Measurements from ENCODE around the gene STRADA. TPM values are rescaled to one million over a fixed set of nuclear protein-coding genes. Genes with fewer than 3 reads are reported as not detected.

Gene STRADA
- total and polyA plus RNA-seq, 9 donors: 21.8 to 46.2 (median 34.4) TPM

GRCh38 chr17:63716426-63716825 lies 25.2 kb downstream of the STRADA start:
- Histone ChIP-seq H3K4me1 (ENCODE audit: insufficient read depth) (no peaks in the 10 kb centered on the region), H3K36me3 (no peaks in the 10 kb centered on the region), H3K9me3 (no peaks in the 10 kb centered on the region), H3K27ac (no peak overlapping the region), H3K4me3 (no peak overlapping the region), H3K27me3 (no peaks in the 10 kb centered on the region)
- DNase-seq: no peak
- intact Hi-C loops (cut with DNase I): no loop called here
- TF ChIP-seq POLR2A (IDR thresholded peaks at IDR 0.05): no peak
- TF ChIP-seq CTCF (IDR thresholded peaks at IDR 0.05): no peak
- no peak for TF ChIP-seq EP300 (IDR thresholded peaks at IDR 0.05)
- WGBS, 3 donors: 83 to 95% (median 87%) methylated on average over 3 of the region's 3 CpGs

DNA sequence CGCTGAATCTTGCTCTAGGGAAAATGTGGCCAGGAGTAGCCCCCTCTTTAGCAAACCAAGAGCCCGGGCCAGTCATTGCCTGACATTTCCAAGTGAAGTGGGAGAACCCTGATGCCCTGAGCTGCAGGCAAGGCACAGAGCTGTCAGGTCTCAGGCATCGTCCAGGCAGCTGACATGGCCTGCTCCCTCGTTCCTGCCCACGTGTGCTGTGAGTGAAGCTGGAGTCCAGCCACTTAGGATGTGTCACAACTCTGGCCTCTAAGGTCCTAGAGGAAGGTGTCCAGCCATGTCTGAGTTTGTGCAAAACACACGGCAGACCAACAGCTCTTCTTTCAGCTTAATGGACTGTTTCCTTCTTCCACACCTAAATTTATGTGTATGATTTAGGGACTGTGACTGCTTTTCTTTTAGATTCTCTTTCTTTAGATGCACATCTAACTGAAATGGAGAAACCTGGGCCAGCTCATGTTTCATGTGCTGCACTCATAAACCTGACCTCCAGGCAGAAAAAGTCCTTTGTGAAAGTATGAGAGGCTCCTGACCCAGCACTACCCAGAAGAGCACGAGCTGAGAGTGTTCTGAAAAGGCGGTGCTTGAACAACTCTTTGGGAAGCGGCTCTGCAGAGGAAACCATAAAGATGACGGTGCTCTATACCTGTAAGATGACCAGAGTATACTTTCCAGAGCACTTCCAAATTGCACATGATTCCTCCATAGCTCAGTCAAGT lies 26.9 kb downstream of the STRADA start:
- DNase-seq: no peak
- Histone ChIP-seq H3K4me3 (no peak overlapping the region), H3K9me3 (no peaks in the 10 kb centered on the region), H3K4me1 (ENCODE audit: insufficient read depth) (no peaks in the 10 kb centered on the region), H3K27ac (no peak overlapping the region), H3K36me3 (no peaks in the 10 kb centered on the region), H3K27me3 (no peaks in the 10 kb centered on the region)
- 73 to 82% (median 76%) methylated on average over 10 of the region's 10 CpGs for WGBS, 3 donors
- no peak for TF ChIP-seq CTCF (IDR thresholded peaks at IDR 0.05)
- no peak for TF ChIP-seq POLR2A (IDR thresholded peaks at IDR 0.05)
- no peak for TF ChIP-seq EP300 (IDR thresholded peaks at IDR 0.05)
- intact Hi-C loops (cut with DNase I): no loop called here

- no peaks in the 10 kb centered on the region for H3K27me3 ChIP-seq
- no peaks in the 10 kb centered on the region for H3K4me1 ChIP-seq (ENCODE audit: insufficient read depth)
- no peak for TF ChIP-seq CTCF (IDR thresholded peaks at IDR 0.05)
- no peak for TF ChIP-seq POLR2A (IDR thresholded peaks at IDR 0.05)
- TF ChIP-seq EP300 (IDR thresholded peaks at IDR 0.05): no peak
- no peak overlapping the region for H3K4me3 ChIP-seq
- no peak for DNase-seq
- WGBS, 3 donors: 93 to 94% (median 94%) methylated on average over 6 of the region's 6 CpGs
- no peaks in the 10 kb centered on the region for H3K9me3 ChIP-seq
- no peak overlapping the region for H3K27ac ChIP-seq
- intact Hi-C loops (cut with DNase I): no loop called here
- H3K36me3 ChIP-seq: no peaks in the 10 kb centered on the region
Measured at GRCh38 chr17:63709110-63709509, 32.5 kb downstream of the STRADA start.

GRCh38 chr17:63707151-63707550 lies 34.4 kb downstream of the STRADA start:
- 87 to 90% (median 89%) methylated on average over 11 of the region's 11 CpGs for WGBS, 3 donors
- H3K36me3 ChIP-seq: no peaks in the 10 kb centered on the region
- no peaks in the 10 kb centered on the region for H3K9me3 ChIP-seq

More at GRCh38 chr17:63707151-63707550, 34.4 kb downstream of the STRADA start:
- Histone ChIP-seq H3K4me3 (no peak overlapping the region), H3K4me1 (ENCODE audit: insufficient read depth) (no peaks in the 10 kb centered on the region), H3K27me3 (no peaks in the 10 kb centered on the region), H3K27ac (no peak overlapping the region)
- intact Hi-C loops (cut with DNase I): no loop called here
- TF ChIP-seq POLR2A (IDR thresholded peaks at IDR 0.05): no peak
- no peak for TF ChIP-seq CTCF (IDR thresholded peaks at IDR 0.05)
- no peak for TF ChIP-seq EP300 (IDR thresholded peaks at IDR 0.05)
- DNase-seq: no peak
